ENCODE results near the gene EDIL3. TPM values are rescaled to one million over a fixed set of nuclear protein-coding genes. Genes with fewer than 3 reads are reported as not detected.

Gene EDIL3
- total and polyA plus RNA-seq, 9 of the 15 experiments (the other 6 are each of a cell fraction or from before 2014, with no cell fraction given): 0.09 TPM; not detected in 8

- no peak for TF ChIP-seq ZBTB26 (CRISPR knock-in tag; IDR thresholded peaks at IDR 0.05)
- no peak for TF ChIP-seq CSDE1 (IDR thresholded peaks at IDR 0.05)
- no peak for TF ChIP-seq TOE1 (IDR thresholded peaks at IDR 0.05; ENCODE audit: borderline replicate concordance)
- TF ChIP-seq TOE1 (CRISPR knock-in tag; IDR thresholded peaks at IDR 0.05; ENCODE audit: borderline replicate concordance, low read depth): no peak
Measured at GRCh38 chr5:84373506-84373905, 11.2 kb downstream of the EDIL3 start (continued).

- FAIRE-seq: no peak
Measured at GRCh38 chr5:84372066-84372695, 12.5 kb downstream of the EDIL3 start.

More at GRCh38 chr5:84372066-84372695, 12.5 kb downstream of the EDIL3 start:
- H3K27ac ChIP-seq (ENCODE audit: extremely low read depth, low read depth, low read length): no peak overlapping the region
- no peak for TF ChIP-seq ZNF12 (CRISPR knock-in tag; IDR thresholded peaks at IDR 0.05)
- TF ChIP-seq ZNF431 (CRISPR knock-in tag; IDR thresholded peaks at IDR 0.05): no peak
- TF ChIP-seq, protein P1, sequence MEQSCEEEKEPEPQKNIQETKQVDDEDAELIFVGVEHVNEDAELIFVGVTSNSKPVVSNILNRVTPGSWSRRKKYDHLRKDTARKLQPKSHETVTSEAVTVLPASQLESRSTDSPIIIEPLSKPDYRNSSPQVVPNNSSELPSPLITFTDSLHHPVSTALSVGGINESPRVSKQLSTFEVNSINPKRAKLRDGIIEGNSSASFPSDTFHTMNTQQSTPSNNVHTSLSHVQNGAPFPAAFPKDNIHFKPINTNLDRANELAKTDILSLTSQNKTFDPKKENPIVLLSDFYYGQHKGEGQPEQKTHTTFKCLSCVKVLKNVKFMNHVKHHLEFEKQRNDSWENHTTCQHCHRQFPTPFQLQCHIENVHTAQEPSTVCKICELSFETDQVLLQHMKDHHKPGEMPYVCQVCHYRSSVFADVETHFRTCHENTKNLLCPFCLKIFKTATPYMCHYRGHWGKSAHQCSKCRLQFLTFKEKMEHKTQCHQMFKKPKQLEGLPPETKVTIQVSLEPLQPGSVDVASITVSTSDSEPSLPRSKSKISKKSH (CRISPR knock-in tag; IDR thresholded peaks at IDR 0.05): no peak
- TF ChIP-seq MECOM (CRISPR knock-in tag; IDR thresholded peaks at IDR 0.05): no peak
- H3K36me3 ChIP-seq (ENCODE audit: control insufficient read depth, insufficient read depth, low read length): no peaks in the 10 kb centered on the region
- no peaks in the 10 kb centered on the region for H4K20me1 ChIP-seq (replicated peaks; ENCODE audit: control insufficient read depth, insufficient read depth, low read length)
- H3K9me1 ChIP-seq (ENCODE audit: control insufficient read depth, insufficient read depth, low read length): no peaks in the 10 kb centered on the region
- intact Hi-C loops (cut with micrococcal nuclease) (no loop called here), in situ Hi-C loops (cut with MboI) (no loop called here)
- H3K27me3 ChIP-seq (ENCODE audit: control insufficient read depth in 2 of 2, insufficient read depth in 2 of 2, low read length in 2 of 2): no peaks in the 10 kb centered on the region
- DNase-seq (ENCODE audit: extremely low read depth in 1 of 4, low spot score in 3 of 4) (no peak), ATAC-seq (no peak)
- no peak overlapping the region for H3K4me3 ChIP-seq
- BruUV-seq (replicated peaks): no TSS peak
- H3K9me3 ChIP-seq (replicated peaks; ENCODE audit: control insufficient read depth, insufficient read depth, low read depth, low read length): no peaks in the 10 kb centered on the region
- H3K9ac ChIP-seq (ENCODE audit: insufficient read depth in 1 of 2, low read depth in 2 of 2, low read length in 2 of 2): no peak overlapping the region
- ChIA-PET POLR2A (no interaction called here), CTCF (ENCODE audit: low intra/inter-chr PET ratio) (no interaction called here)
- no peaks in the 10 kb centered on the region for H3K79me2 ChIP-seq (ENCODE audit: control insufficient read depth, insufficient read depth, low read length)
- no peak overlapping the region for H3K4me2 ChIP-seq (ENCODE audit: insufficient read depth, low read length)
- no peaks in the 10 kb centered on the region for H3K4me1 ChIP-seq (replicated peaks in 1 of 2; ENCODE audit: control insufficient read depth in 2 of 2, insufficient read depth in 2 of 2, low read length in 2 of 2)
- WGBS (ENCODE audit: insufficient coverage, low coverage, missing lambda C conversion rate): 0% methylated on average over 9 of the region's 9 CpGs
- H2AFZ ChIP-seq (ENCODE audit: low read depth, low read length): no peak overlapping the region

All from K562 (cell line).